Right lobe of liver (tissue), 4 donors: Measurements from ENCODE around the gene BUD23.

Experiments
- CTCF ChIP-seq, 4 donors: fragments of 200-600 bp in 3 of 4; fragments of 450-650 bp in 1 of 4; IDR thresholded peaks; one replicate each; pipeline versions ENCODE4 v1.5.1 to v1.8.0; 2016 to 2022; ENCODE audit warnings: antibody characterized with exemption in 4 of 4, mild to moderate bottlenecking in 2 of 4
- POLR2A ChIP-seq: fragments of 450-650 bp; IDR thresholded peaks from one replicate; pipeline ENCODE4 v1.6.1; 2017; ENCODE audit warnings: antibody characterized with exemption, mild to moderate bottlenecking
- donor health status: DM: no; HTN: no; CAD: no.
- donor health status: DM: no; HTN: no; CAD: no.
- donor health status: DM: no; HTN: yes; CAD: no.

GRCh38 chr7:73737491-73738219 lies 54.3 kb downstream of the BUD23 start:
- TF ChIP-seq CTCF (IDR thresholded peaks at IDR 0.05) (no peak), POLR2A (no peak)
